ENCODE measurements around the gene TBC1D22A.

The TBC1D22A gene

DNA sequence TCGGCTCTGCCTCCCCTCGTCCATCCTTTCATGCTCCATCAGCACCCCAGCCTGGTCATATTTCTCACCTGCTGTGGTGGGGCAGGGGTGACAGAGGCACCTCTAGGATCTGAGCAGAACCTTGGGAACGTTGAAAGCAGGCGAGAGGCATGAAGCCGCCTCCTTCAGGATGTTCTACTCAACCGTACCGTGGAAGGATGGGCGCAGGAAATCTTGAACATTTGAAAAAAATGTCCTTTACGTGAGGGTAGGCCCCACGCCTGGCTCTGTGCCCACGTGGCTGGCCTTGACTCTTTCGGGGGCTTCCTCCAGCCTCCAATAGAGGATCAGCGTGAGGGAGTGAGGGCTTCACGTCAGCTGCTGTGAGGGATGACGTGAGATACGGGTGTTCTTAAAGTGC, 90.7 kb downstream of the TBC1D22A start:
- DNase-seq: no peak
- TF ChIP-seq GATA1 (IDR thresholded peaks at IDR 0.05; ENCODE audit: low read depth, low read length) (no peak), POLR2A (IDR thresholded peaks at IDR 0.05; ENCODE audit: low read length) (no peak)

DNA sequence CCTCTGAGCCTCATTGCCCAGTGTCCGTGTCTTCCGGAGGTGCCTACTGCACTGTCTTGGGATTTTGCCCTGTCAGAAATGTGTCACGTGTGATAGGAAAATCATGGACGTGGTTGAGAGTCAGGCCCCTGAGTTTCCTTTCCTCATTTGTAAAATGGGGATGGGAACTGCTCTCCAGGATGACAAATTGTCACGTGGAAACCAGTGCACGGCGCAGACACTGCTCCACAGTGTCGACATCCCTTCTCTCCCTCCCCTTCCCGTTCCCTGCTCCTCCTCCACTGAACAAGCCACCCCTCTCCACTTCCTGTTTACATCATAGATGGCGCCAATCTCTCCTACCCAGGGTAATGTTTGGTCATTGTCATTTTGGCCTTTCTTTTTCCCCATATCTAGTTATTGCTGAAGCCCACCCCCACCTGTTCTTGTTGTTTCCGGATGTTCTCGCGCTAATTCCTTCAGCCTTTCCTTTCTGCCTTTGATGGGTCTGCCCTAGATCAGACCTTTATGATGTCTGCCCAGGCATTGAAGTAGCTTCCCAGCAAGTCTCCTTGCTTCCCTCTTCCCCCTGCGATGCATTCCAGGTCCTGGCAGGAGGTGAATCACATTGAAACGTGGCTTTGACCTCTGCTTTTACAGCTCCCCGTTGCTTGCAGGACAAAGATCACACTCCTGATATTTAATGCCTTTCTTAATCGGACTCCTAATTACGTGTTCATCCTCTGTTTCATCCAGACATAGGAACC, 91.8 kb downstream of the TBC1D22A start:
- TF ChIP-seq POLR2A (IDR thresholded peaks at IDR 0.05; ENCODE audit: low read length) (no peak), GATA1 (IDR thresholded peaks at IDR 0.05; ENCODE audit: low read depth, low read length) (no peak)
- no peak for DNase-seq

DNA sequence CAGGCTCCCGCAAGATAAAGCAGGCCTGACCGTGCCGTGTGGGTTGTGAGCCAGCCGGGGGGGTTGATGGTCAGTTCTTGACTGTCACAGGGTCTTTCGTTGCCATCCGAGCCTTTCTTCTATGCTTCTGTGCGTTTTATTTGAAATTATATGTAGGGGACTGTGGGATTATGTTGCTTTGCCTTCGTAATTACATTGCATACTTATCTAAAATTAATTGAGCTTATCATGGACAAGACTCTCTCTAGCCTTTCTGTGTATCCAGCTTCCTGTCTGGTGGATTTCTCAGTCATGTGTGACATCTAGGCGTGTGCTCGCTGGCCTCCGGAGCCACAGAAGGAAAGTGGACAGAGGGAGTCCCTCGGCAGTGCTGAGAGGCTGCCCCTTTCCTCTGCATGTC, 93.2 kb downstream of the TBC1D22A start:
- no peak for DNase-seq
- TF ChIP-seq POLR2A (IDR thresholded peaks at IDR 0.05; ENCODE audit: low read length): no peak
- TF ChIP-seq GATA1 (IDR thresholded peaks at IDR 0.05; ENCODE audit: low read depth, low read length): no peak

DNA sequence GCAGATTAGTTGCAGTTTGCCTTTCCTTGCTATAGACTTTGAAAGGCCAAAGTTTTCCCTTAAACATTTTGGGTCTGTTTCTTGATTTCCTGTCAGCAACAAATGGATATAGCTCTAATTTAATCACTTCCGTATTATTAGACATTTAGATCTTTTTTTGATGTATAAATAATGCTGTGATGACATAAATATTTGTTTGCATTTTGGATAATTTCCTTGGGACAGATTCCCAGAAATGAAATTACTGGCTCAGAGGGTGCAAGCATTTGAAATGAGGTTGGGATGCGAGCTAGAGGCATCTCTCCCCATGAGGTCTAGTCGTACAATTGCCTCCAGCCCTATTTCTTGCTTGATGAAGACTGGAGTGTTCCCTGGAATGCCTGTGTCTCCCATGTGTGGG, 94.2 kb downstream of the TBC1D22A start:
- TF ChIP-seq GATA1 (IDR thresholded peaks at IDR 0.05; ENCODE audit: low read depth, low read length) (no peak), POLR2A (IDR thresholded peaks at IDR 0.05; ENCODE audit: low read length) (no peak)
- no peak for DNase-seq

DNA sequence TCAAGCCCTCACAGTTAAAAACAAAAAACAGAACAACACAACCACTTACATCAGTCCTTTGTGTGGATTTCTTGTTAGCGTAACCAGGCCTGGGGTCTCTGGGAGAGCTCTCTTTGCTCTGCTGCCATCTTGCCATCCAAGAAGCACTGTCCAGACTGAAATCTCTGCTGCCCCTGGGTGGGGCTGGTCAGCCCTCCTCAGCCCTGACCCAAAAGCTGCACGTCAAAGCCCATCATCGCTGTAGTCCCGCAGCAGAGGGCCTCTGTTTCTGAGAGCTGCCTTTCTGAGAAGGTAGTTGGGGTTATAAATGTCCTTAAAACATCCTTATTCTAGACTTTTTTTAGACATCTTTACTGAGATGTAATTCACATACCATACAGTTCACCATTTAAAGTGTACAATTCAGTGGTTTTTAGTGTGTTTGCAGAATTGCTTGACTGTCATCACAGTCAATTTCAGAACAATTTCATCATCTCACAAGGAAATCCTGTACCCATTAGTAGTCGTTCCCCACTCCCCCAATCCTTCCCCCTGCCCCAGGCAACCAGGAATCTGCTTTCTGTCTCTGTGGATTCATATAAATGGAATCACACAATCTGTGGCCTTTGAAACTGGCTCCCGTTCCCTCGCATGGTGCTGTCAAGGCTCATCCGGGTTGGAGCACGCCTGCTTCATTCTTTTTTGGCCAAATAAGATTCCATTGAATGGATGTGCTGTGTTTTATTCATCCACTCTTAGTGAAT, 94.9 kb downstream of the TBC1D22A start:
- DNase-seq: no peak
- TF ChIP-seq POLR2A (IDR thresholded peaks at IDR 0.05; ENCODE audit: low read length): no peak
- TF ChIP-seq GATA1 (IDR thresholded peaks at IDR 0.05; ENCODE audit: low read depth, low read length): no peak

DNA sequence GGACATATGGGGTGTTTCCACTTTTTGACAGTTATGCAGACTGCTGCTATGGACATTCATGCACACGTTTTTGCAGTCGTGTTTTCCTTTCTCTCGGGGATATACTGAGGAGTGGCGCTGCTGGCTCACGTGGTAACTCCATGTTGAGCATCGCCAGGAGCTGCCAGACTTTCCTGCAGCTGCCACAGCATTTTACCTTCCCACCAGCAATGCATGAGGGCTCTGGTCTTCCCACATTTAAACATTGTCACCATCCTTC, 95.4 kb downstream of the TBC1D22A start:
- no peak for DNase-seq
- TF ChIP-seq POLR2A (IDR thresholded peaks at IDR 0.05; ENCODE audit: low read length) (no peak), GATA1 (IDR thresholded peaks at IDR 0.05; ENCODE audit: low read depth, low read length) (no peak)

DNA sequence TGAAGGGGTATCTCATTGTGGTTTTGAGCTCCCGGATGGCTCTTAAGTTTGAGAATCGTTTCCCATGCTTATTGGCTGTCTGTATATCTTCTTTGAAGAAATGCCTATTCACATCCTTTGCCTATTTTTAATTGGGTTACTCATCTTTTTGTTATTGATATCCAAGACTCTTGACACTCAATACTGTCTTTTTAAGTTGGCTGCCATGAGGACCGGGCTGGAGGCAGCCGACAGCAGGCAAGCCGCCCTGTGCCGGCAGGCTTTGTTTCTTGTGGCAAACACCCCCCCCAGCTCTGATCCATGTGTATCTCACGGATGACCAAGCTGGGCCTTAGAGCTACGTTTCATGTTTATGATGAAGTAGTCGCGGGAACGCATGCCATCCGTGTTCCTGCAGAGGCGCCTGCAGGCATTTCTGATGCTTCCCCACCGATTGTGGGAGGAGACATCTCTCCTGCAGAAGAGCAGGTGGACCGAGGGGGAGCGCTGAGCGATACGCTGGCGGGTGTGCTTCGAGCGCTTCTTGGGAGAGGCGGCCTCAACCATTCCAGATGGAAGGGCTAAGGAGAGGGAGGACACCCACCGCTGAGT, 95.8 kb downstream of the TBC1D22A start:
- no peak for DNase-seq
- no peak for TF ChIP-seq GATA1 (IDR thresholded peaks at IDR 0.05; ENCODE audit: low read depth, low read length)
- TF ChIP-seq POLR2A (IDR thresholded peaks at IDR 0.05; ENCODE audit: low read length): no peak

DNA sequence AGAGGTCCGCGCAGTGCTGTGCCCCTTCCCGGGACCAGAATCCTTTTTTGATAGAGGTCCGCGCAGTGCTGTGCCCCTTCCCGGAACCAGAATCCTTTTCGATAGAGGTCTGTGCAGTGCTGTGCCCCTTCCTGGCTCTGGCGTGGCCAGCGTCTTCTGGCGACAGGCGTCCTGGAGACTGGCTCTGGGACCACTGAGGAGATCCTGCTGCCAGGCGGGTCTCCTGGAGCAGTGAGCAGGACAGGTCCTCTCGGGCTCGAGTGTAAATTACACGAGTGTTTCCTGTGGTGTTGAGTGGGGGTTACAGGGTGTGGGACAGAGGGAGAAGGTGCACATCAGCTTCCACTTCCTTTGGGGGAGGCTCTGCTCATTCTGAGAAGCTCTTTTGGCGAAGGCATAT, 98.1 kb downstream of the TBC1D22A start:
- TF ChIP-seq POLR2A (IDR thresholded peaks at IDR 0.05; ENCODE audit: low read length) (no peak), GATA1 (IDR thresholded peaks at IDR 0.05; ENCODE audit: low read depth, low read length) (no peak)
- DNase-seq: no peak

DNA sequence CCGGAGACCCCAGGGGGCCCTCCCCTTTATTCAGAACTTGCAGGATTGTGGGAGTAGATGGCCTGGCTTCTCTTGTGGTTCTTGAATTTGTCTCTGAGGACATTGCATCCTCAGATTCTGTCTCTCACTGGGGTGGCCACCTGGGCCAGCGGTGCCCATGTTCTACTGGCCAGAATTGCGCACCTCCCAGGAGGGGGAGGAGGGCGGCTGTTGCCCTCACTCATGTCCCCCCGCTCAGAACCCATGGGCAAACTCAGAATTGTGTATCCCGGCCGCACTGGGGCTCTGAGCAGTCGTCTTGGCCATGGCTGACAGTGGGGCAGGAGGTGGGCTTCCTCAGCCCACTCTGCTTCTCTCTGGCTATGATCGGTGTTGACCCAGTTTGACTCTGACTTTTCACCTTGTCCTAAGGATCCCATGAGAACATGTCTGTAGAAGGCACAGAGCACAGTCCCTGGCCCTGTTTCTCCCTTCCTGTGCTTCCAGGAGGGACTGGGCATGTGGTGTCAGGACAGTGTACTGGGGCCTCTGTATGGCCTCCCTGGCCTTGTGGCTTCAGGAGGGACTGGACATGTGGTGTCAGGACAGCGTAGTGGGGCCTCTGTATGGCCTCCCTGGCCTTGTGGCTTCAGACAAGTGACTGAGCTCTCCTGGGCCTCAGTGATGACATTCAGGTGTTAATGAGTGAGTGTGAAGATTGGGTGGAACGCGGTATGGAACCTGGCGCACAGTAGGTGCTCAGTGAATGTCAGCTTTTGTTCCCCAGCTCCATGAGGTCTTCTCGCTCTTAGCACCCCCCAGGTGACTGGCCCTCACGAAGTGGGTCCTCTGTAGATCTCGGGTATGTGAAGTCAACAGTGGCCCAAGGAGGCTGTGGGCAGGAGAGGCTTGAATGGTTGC, 99.3 kb downstream of the TBC1D22A start:
- no peak for DNase-seq
- no peak for TF ChIP-seq POLR2A (IDR thresholded peaks at IDR 0.05; ENCODE audit: low read length)

DNA sequence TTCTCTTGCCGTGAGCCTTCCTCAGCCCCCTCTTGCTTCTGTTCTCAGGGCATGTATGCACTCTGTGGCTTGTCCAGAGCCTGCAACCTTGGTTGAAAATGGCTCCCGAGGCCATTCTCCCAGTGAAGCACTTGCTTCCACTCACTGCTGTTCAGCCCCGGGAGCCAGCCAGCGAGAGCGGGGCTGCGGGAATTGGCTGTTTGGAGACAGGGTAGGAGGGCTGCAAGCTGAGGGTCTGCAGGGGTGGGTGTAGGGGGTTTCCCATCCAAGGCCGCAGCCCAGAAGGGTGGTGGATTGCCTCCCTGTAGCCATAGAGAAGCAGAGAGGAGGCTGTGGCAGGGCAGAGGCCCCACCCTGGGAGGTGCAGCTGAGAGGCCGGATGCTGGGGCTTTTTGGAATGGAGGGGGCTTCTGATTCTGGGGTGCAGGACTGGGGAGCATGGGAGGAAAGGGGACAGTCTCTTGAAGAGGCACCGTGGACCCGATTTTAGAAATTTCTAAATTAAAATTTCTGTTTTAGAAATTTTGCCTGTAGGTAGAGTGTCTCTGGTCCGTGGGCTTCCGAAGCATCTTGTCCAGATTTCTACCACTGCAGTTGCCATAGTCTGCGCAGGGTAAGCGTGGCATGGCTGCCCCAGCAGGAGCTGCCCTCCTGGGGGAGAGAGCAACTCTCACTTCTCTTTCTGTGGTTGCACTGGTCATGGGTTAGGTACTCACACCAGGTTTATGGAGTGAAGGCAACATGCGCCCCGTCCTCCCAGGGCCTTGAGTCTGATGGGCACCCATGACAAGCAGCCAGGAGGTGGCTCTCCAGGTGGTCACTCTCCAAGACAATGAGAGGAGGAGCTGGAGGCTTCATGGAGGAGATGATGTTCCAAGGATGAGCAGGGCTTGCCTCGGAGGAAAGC, 100.2 kb downstream of the TBC1D22A start:
- no peak for DNase-seq
- TF ChIP-seq GATA1 (IDR thresholded peaks at IDR 0.05; ENCODE audit: low read depth, low read length): no peak

DNA sequence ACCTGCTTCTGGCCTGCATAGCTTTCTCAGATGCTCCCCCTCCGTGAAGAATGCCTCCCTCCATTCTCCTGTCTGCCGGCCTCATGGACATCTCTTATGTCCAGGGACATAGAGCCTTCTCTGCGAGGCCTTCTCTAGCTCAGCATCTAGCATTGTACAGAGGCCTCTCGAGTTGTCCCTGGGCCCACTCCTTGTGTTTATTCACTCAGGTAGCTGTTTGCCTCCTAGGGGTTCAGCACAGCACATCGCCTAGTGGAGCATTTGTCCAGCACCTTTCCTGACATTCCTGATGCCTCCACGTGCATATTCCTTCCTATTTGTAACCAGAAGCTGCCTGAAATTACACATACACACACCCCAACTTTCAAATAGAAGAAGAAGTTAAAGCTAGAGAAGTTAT, 101.3 kb downstream of the TBC1D22A start:
- TF ChIP-seq POLR2A (IDR thresholded peaks at IDR 0.05; ENCODE audit: low read length) (no peak), GATA1 (IDR thresholded peaks at IDR 0.05; ENCODE audit: low read depth, low read length) (no peak)
- no peak for DNase-seq

DNA sequence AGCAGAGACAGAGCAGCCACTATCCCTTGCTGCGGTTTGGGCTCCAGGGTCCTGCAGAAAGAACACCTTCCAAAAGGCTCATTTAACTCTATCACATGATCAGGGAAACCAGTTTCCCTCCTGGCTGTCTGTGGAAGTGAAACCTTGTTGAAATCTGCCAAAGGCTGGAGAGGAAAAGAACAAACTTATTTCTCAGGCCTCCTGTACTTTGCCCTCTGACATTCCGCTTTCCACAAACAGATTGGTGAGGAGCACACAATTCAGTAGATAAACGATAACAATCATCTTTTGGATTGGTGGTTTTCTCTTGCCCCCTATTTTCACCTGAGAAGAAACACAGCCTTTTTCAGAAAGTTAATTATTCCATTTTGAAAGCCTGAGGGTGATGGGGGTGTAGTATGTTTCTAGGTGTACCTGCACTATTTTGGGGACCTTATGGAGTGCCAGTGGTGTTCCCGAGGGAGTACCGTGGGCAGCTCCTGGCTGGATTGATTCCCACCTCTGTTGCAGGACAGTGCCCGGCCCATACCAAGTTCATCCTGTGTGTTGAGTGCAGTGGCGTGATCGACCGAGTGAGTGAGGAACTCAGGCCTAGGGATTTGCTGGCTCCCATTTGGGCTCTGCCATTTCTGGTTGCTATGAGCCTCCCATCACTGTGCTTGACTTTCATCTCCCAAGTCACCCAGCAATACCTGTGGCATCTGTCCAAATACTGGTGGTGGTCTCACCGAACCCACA, 102.0 kb downstream of the TBC1D22A start:
- no peak for DNase-seq
- TF ChIP-seq GATA1 (IDR thresholded peaks at IDR 0.05; ENCODE audit: low read depth, low read length) (no peak), POLR2A (IDR thresholded peaks at IDR 0.05; ENCODE audit: low read length) (no peak)

DNA sequence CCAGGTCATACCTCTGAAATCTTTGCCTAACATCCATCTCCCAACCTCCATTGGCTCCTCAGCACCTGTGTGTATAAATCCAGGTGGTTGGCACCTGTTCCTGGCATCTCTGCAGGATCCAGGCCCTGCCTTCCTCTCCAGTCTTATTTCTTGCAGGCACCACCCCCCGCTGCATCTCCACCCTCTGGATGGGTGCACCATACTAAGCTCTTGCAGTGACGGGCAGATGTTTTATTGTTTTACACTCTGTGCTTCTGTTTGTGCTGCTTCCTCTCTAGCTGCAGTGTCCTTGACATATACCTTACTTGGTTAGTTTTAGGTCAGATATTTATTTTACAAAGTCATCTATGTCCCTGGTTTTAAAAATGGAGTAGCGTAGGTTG, 102.6 kb downstream of the TBC1D22A start:
- no peak for DNase-seq
- TF ChIP-seq POLR2A (IDR thresholded peaks at IDR 0.05; ENCODE audit: low read length) (no peak), GATA1 (IDR thresholded peaks at IDR 0.05; ENCODE audit: low read depth, low read length) (no peak)
